Panc1 (cell line): ENCODE measurements around the gene MBD3. TPM values are rescaled to one million over a fixed set of nuclear protein-coding genes. Genes with fewer than 3 reads are reported as not detected.

Experiments
- ATAC-seq: fragments of 200-7000 bp; cut with Tn5 transposase; 2 replicates; pipeline ENCODE4 v1.9.1; 2020; ENCODE audit warnings: mild to moderate bottlenecking, moderate library complexity
- BruUV-seq: library from RNA; stranded (reverse); fragments of 400-500 nt; replicated peaks from 2 replicates; lab custom pipeline; 2021; lab: Mats Ljungman, UMichigan
- CTCF ChIA-PET: fragments of 300-600 bp; sonication (Branson Sonifier 250); formaldehyde crosslinking; loops from one replicate; lab custom pipeline; 2022; ENCODE audit warnings: antibody characterized with exemption; lab: Charles Lee
- POLR2A ChIA-PET: fragments of 300-600 bp; sonication (Branson Sonifier 250); formaldehyde crosslinking; loops from one replicate; lab custom pipeline; 2022; ENCODE audit warnings: antibody characterized with exemption; lab: Charles Lee
- DNase-seq: peaks from one replicate; pipeline ENCODE4 v3.0.0-alpha.2; 2010; ENCODE audit warnings: low read depth, low spot score
- H3K27ac ChIP-seq: 2 replicates; pipeline ENCODE4 v1.5.1; 2011; ENCODE audit warnings: mild to moderate bottlenecking, low read length, inconsistent platforms
- H3K27me3 ChIP-seq: fragments of 200-500 bp; sonication (Bioruptor generic); 2 replicates; pipeline ENCODE4 v1.6.0; 2014; ENCODE audit warnings: low read length, inconsistent platforms; ENCODE audit not compliant: control insufficient read depth, insufficient read depth
- H3K36me3 ChIP-seq: fragments of 200-500 bp; sonication (Bioruptor generic); 2 replicates; pipeline ENCODE4 v1.5.1; 2014; ENCODE audit warnings: inconsistent platforms, mild to moderate bottlenecking, low read length, moderate library complexity; ENCODE audit not compliant: control insufficient read depth, insufficient read depth
- H3K4me1 ChIP-seq: 2 replicates; pipeline ENCODE4 v1.5.1; 2011; ENCODE audit warnings: inconsistent platforms, mild to moderate bottlenecking, low read length, moderate library complexity; ENCODE audit not compliant: control insufficient read depth, insufficient read depth
- H3K4me3 ChIP-seq, 2 experiments: 2 replicates each; pipeline ENCODE4 v1.5.1; 2011 to 2012; ENCODE audit warnings: low read depth in 2 of 2, low read length in 2 of 2, mild to moderate bottlenecking in 2 of 2, inconsistent platforms in 1 of 2, moderate library complexity in 1 of 2
- H3K9me3 ChIP-seq: fragments of 200-500 bp; sonication (Bioruptor generic); 2 replicates; pipeline ENCODE4 v1.5.1; 2014; ENCODE audit warnings: low read depth, mild to moderate bottlenecking, inconsistent platforms, low read length, moderate library complexity; ENCODE audit not compliant: control insufficient read depth, insufficient read depth
- CTCF ChIP-seq: fragments of 450-650 bp; IDR thresholded peaks from 2 replicates; pipeline ENCODE4 v1.5.1; 2017; ENCODE audit warnings: mild to moderate bottlenecking
- POLR2AphosphoS5 ChIP-seq: IDR thresholded peaks from 2 replicates; pipeline ENCODE4 v1.6.1; 2012; ENCODE audit warnings: mild to moderate bottlenecking, low read depth, low read length, moderate library complexity
- SIN3A ChIP-seq: IDR thresholded peaks from 2 replicates; pipeline ENCODE4 v1.6.1; 2012; ENCODE audit warnings: low read depth, mild to moderate bottlenecking, low read length, moderate library complexity, borderline replicate concordance; ENCODE audit not compliant: insufficient read depth
- TCF7L2 ChIP-seq: IDR thresholded peaks from 2 replicates; pipeline ENCODE4 v1.6.1; 2011; ENCODE audit warnings: mild to moderate bottlenecking, low read depth, low read length, inconsistent platforms
- in situ Hi-C: cut with HindIII; loops from 2 replicates; pipeline ENCODE4 v1.10.0; 2016; ENCODE audit warnings: low sequenced_read_pairs, low pct_unique_long_range_greater_than_20kb
- intact Hi-C: fragments of 100-400 bp; cut with micrococcal nuclease; formaldehyde crosslinking; loops from one replicate; pipeline ENCODE4 v1.10.0; 2022; ENCODE audit not compliant: unreplicated experiment
- total RNA-seq: library from RNA; stranded (reverse); gene quantifications from one replicate; pipeline ENCODE4 v1.2.1, GENCODE V29; 2021; ENCODE audit not compliant: unreplicated experiment
- TF ChIP-seq, protein P1 (sequence below), 2 experiments: IDR thresholded peaks; 2 replicates each; pipeline ENCODE4 v1.6.1; 2011 to 2012; ENCODE audit warnings: low read depth in 2 of 2, control low read depth in 1 of 2, low read length in 1 of 2, mild to moderate bottlenecking in 1 of 2, moderate library complexity in 1 of 2; ENCODE audit not compliant: insufficient read depth in 1 of 2

Gene MBD3
- total RNA-seq, 1 experiment from 2014 or later: 139 TPM

DNA sequence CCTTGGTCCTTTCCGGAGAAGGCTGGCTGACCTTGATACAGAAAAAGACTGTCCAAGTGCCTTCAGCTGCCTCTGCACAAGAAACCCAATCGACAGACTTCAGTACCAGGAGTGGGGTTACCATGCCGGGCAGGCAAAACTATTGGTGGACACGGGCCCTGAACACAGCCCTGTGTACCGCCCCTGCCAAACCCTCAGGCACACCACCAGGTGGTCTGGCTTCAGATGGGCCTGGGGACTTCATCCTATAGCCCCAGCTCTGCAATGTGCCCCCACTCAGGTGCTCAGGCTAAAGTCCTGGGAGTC is 42.2 kb upstream of the MBD3 start:
- Histone ChIP-seq H3K9me3 (no peaks in the 10 kb centered on the region), H3K36me3 (peaks cover 2% of the 10 kb centered on the region; the same call in 1 of the 2 replicates), H3K27ac (no peak overlapping the region), H3K27me3 (no peaks in the 10 kb centered on the region), H3K4me3 (no peak overlapping the region), H3K4me1 (no peaks in the 10 kb centered on the region)
- BruUV-seq: no TSS peak
- CTCF ChIA-PET: interaction anchor here (0.6 kb wide), 1 partner anchor 35 kb away, joined by 4 read pairs; no protein-coding TSS in a partner anchor
- ATAC-seq: no peak
- POLR2A ChIA-PET: no interaction called here
- in situ Hi-C loops (no loop called here), intact Hi-C loops (no loop called here)
- no peak for DNase-seq
- no peak for TF ChIP-seq TCF7L2

DNA sequence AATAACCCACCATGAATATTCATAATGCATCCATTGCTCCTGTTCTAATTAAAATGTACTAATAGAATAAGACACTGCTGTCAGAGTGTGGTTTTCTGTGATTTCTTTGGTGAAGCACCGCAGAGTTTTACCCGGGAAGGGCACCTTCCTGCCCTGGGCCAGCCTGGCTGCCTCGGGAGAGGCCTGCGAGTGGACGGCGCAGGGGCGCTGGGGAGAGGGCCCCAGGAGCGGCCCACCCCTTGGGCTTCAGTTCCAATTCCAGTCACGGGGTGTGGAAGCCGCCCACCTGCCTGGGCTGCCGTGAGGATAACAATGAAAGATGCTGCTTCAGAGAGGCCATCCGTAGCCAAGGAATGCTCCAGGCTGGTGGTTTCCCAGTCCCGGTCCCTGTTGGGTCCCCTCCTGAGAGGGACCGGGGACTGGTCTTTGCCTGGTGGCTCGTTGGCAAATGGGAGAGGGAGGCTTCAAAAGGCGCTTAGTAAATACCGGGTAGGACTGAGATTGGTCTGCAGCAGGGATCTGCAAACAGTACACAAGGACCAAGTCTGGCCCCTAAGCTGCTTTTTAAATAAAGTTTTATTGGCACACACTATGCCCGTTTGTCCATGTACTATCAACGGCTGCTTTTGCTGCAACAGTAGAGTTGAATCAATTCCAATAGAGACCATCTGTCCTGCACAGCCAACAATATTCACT is 41.7 kb upstream of the MBD3 start:
- Histone ChIP-seq H3K4me3 (no peak overlapping the region), H3K27ac (no peak overlapping the region), H3K27me3 (no peaks in the 10 kb centered on the region), H3K36me3 (no peaks in the 10 kb centered on the region; the same call in 1 of the 2 replicates), H3K9me3 (no peaks in the 10 kb centered on the region), H3K4me1 (no peaks in the 10 kb centered on the region)
- ATAC-seq: no peak
- in situ Hi-C loops: no loop called here
- BruUV-seq: no TSS peak
- DNase-seq: no peak
- POLR2A ChIA-PET: no interaction called here
- intact Hi-C loops: no loop called here
- TF ChIP-seq POLR2AphosphoS5: no peak
- TF ChIP-seq, protein P1, sequence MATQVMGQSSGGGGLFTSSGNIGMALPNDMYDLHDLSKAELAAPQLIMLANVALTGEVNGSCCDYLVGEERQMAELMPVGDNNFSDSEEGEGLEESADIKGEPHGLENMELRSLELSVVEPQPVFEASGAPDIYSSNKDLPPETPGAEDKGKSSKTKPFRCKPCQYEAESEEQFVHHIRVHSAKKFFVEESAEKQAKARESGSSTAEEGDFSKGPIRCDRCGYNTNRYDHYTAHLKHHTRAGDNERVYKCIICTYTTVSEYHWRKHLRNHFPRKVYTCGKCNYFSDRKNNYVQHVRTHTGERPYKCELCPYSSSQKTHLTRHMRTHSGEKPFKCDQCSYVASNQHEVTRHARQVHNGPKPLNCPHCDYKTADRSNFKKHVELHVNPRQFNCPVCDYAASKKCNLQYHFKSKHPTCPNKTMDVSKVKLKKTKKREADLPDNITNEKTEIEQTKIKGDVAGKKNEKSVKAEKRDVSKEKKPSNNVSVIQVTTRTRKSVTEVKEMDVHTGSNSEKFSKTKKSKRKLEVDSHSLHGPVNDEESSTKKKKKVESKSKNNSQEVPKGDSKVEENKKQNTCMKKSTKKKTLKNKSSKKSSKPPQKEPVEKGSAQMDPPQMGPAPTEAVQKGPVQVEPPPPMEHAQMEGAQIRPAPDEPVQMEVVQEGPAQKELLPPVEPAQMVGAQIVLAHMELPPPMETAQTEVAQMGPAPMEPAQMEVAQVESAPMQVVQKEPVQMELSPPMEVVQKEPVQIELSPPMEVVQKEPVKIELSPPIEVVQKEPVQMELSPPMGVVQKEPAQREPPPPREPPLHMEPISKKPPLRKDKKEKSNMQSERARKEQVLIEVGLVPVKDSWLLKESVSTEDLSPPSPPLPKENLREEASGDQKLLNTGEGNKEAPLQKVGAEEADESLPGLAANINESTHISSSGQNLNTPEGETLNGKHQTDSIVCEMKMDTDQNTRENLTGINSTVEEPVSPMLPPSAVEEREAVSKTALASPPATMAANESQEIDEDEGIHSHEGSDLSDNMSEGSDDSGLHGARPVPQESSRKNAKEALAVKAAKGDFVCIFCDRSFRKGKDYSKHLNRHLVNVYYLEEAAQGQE (IDR thresholded peaks at IDR 0.05; ENCODE audit: insufficient read depth in 1 of 2, low read depth in 2 of 2, low read length in 1 of 2): no peak
- CTCF ChIA-PET: interaction anchor here (0.6 kb wide), 1 partner anchor 36 kb away, joined by 4 read pairs; no protein-coding TSS in a partner anchor

GRCh38 chr19:1633269-1633826 is 40.7 kb upstream of the MBD3 start:
- no TSS peak for BruUV-seq
- ChIA-PET POLR2A (no interaction called here), CTCF (no interaction called here)
- no peaks in the 10 kb centered on the region for H3K27me3 ChIP-seq
- DNase-seq (no peak), ATAC-seq (no peak)
- H3K27ac ChIP-seq: no peak overlapping the region
- in situ Hi-C loops: no loop called here
- H3K4me1 ChIP-seq: no peaks in the 10 kb centered on the region
- H3K4me3 ChIP-seq: no peak overlapping the region
- TF ChIP-seq, protein P1 (IDR thresholded peaks at IDR 0.05; ENCODE audit: insufficient read depth in 1 of 2, low read depth in 2 of 2, low read length in 1 of 2): no peak
- TF ChIP-seq POLR2AphosphoS5: no peak
- TF ChIP-seq SIN3A: no peak
- TF ChIP-seq TCF7L2: no peak
- no peak for TF ChIP-seq CTCF
- intact Hi-C loops: no loop called here
- H3K36me3 ChIP-seq: no peaks in the 10 kb centered on the region; the same call in 1 of the 2 replicates
- H3K9me3 ChIP-seq: no peaks in the 10 kb centered on the region
